ENCODE results near the gene P2RX7.
A peak's percentile ranks its signal among the peaks of the same experiment; 100 is the strongest.
"Not testable (repeated sequence)": the region's sequence is repeated elsewhere in the genome, so short reads cannot be mapped to it uniquely, and the experiment has no call there.

The P2RX7 gene

GRCh38 chr12:121176826-121177529 is 44.3 kb downstream of the P2RX7 start:
- DNase-seq: no peak

GRCh38 chr12:121181181-121181580 is 48.5 kb downstream of the P2RX7 start:
- DNase-seq: no peak

GRCh38 chr12:121182222-121182893 is 49.7 kb downstream of the P2RX7 start:
- DNase-seq: no peak

GRCh38 chr12:121184425-121184824 is 51.7 kb downstream of the P2RX7 start:
- DNase-seq: no peak

- no peak for DNase-seq
Observed at GRCh38 chr12:121184984-121185889, 52.6 kb downstream of the P2RX7 start.

GRCh38 chr12:121186826-121187225 is 54.1 kb downstream of the P2RX7 start:
- DNase-seq: no peak

- no peak for DNase-seq
Observed at GRCh38 chr12:121187501-121187900, 54.8 kb downstream of the P2RX7 start.

GRCh38 chr12:121188227-121188626 is 55.6 kb downstream of the P2RX7 start:
- no peak for DNase-seq

- DNase-seq: no peak
Observed at GRCh38 chr12:121189131-121189530, 56.5 kb downstream of the P2RX7 start.

- DNase-seq: no peak
Observed at GRCh38 chr12:121189619-121190155, 57.0 kb downstream of the P2RX7 start.

GRCh38 chr12:121190523-121191031 is 57.9 kb downstream of the P2RX7 start:
- no peak for DNase-seq

- DNase-seq: no peak
Observed at GRCh38 chr12:121191151-121191550, 58.5 kb downstream of the P2RX7 start.

- DNase-seq: no peak
Observed at GRCh38 chr12:121196902-121197301, 64.2 kb downstream of the P2RX7 start.

- DNase-seq: no peak
Observed at GRCh38 chr12:121198949-121199348, 66.3 kb downstream of the P2RX7 start.

- DNase-seq: not testable (repeated sequence)
Observed at GRCh38 chr12:121201140-121201539, 68.5 kb downstream of the P2RX7 start.

- peak; percentile 73 for DNase-seq
Observed at GRCh38 chr12:121202407-121203355, 70.0 kb downstream of the P2RX7 start.

GRCh38 chr12:121203482-121203881 is 70.8 kb downstream of the P2RX7 start:
- no peak for DNase-seq

- DNase-seq: no peak
Observed at GRCh38 chr12:121205491-121205890, 72.8 kb downstream of the P2RX7 start.

- DNase-seq: not testable (repeated sequence)
Observed at GRCh38 chr12:121208571-121208970, 75.9 kb downstream of the P2RX7 start.

- no peak for DNase-seq
Observed at GRCh38 chr12:121209221-121209620, 76.5 kb downstream of the P2RX7 start.

GRCh38 chr12:121209624-121210572 is 77.2 kb downstream of the P2RX7 start, which contains the start of gene P2RX4:
Gene P2RX4, plus strand, starts transcription at chr12:121210129. Its CDS starts 36 bp downstream, at chr12:121210165.
- DNase-seq: no peak
